MM.1S (cell line): ENCODE data around the gene ZAR1L.

Source experiments
- DNase-seq: peaks from one replicate; pipeline ENCODE4 v3.0.0-alpha.2; 2015
- H2AFZ ChIP-seq: fragments of 300-600 bp; sonication (generic); 2 replicates; pipeline ENCODE4 v1.6.0; 2016; ENCODE audit warnings: antibody characterized with exemption, low read length
- H3F3A ChIP-seq: fragments of 300-600 bp; sonication (generic); 2 replicates; pipeline ENCODE4 v1.6.1; 2016; ENCODE audit warnings: mild to moderate bottlenecking, antibody characterized with exemption, low read length, moderate library complexity, mixed read lengths; ENCODE audit not compliant: insufficient read depth
- H3K27ac ChIP-seq: fragments of 300-600 bp; sonication (generic); 2 replicates; pipeline ENCODE4 v1.5.1; 2016; ENCODE audit warnings: mild to moderate bottlenecking, low read length
- H3K27me3 ChIP-seq: fragments of 300-600 bp; sonication (generic); replicated peaks from 2 replicates; pipeline ENCODE4 v1.6.0; 2016; ENCODE audit warnings: low read length; ENCODE audit not compliant: insufficient read depth
- H3K36me3 ChIP-seq: fragments of 300-600 bp; sonication (generic); replicated peaks from 2 replicates; pipeline ENCODE4 v1.6.1; 2016; ENCODE audit warnings: mild to moderate bottlenecking, low read length, mixed read lengths; ENCODE audit not compliant: insufficient read depth
- H3K4me1 ChIP-seq: fragments of 300-600 bp; sonication (generic); 2 replicates; pipeline ENCODE4 v1.6.1; 2016; ENCODE audit warnings: low read length, mixed read lengths
- H3K4me2 ChIP-seq: fragments of 300-600 bp; sonication (generic); 2 replicates; pipeline ENCODE4 v1.6.0; 2016; ENCODE audit warnings: low read depth, low read length
- H3K4me3 ChIP-seq: fragments of 300-600 bp; sonication (generic); 2 replicates; pipeline ENCODE4 v1.5.1; 2016; ENCODE audit warnings: low read length, mixed read lengths
- H3K79me2 ChIP-seq: fragments of 300-600 bp; sonication (generic); 2 replicates; pipeline ENCODE4 v1.6.1; 2016; ENCODE audit warnings: mixed run types, low read length, mixed read lengths
- H3K9ac ChIP-seq: fragments of 300-600 bp; sonication (generic); 2 replicates; pipeline ENCODE4 v1.6.1; 2016; ENCODE audit warnings: low read length, mixed read lengths
- H3K9me2 ChIP-seq: fragments of 300-600 bp; sonication (generic); replicated peaks from 2 replicates; pipeline ENCODE4 v1.6.1; 2016; ENCODE audit warnings: mild to moderate bottlenecking, low read length, mixed read lengths; ENCODE audit not compliant: insufficient read depth
- H3K9me3 ChIP-seq: fragments of 300-600 bp; sonication (generic); replicated peaks from 2 replicates; pipeline ENCODE4 v1.6.1; 2016; ENCODE audit warnings: mild to moderate bottlenecking, low read length, mixed read lengths; ENCODE audit not compliant: insufficient read depth
- H4K20me1 ChIP-seq: fragments of 300-600 bp; sonication (generic); 2 replicates; pipeline ENCODE4 v1.6.1; 2016; ENCODE audit warnings: mild to moderate bottlenecking, low read length, moderate library complexity, mixed read lengths; ENCODE audit not compliant: insufficient read depth
- CTCF ChIP-seq: fragments of 300-600 bp; sonication (generic); IDR thresholded peaks from 2 replicates; pipeline ENCODE4 v1.5.1; 2016; ENCODE audit warnings: antibody characterized with exemption, low read length, mixed read lengths
- EZH2 ChIP-seq: fragments of 300-600 bp; sonication (generic); optimal IDR thresholded peaks from 2 replicates; pipeline ENCODE3; 2017; ENCODE audit warnings: low read depth, mild to moderate bottlenecking, antibody characterized with exemption, low read length, mixed read lengths
- EZH2phosphoT487 ChIP-seq: fragments of 300-600 bp; sonication (generic); IDR thresholded peaks from 2 replicates; pipeline ENCODE4 v1.6.1; 2018; ENCODE audit warnings: antibody characterized with exemption, low read length

Gene ZAR1L

GRCh38 chr13:32272021-32272683 lies 43.0 kb downstream of the ZAR1L start:
- Histone ChIP-seq H4K20me1 (no peaks in the 10 kb centered on the region), H3K27ac (no peak overlapping the region), H3K4me1 (no peaks in the 10 kb centered on the region), H3K9me2 (no peaks in the 10 kb centered on the region), H2AFZ (no peak overlapping the region), H3F3A (no peaks in the 10 kb centered on the region), H3K36me3 (no peaks in the 10 kb centered on the region), H3K27me3 (no peaks in the 10 kb centered on the region), H3K9ac (no peak overlapping the region), H3K4me2 (no peak overlapping the region), H3K79me2 (no peaks in the 10 kb centered on the region), H3K9me3 (no peaks in the 10 kb centered on the region), H3K4me3 (no peak overlapping the region)
- no peak for DNase-seq
- TF ChIP-seq EZH2phosphoT487 (no peak), EZH2 (no peak), CTCF (no peak)

DNA sequence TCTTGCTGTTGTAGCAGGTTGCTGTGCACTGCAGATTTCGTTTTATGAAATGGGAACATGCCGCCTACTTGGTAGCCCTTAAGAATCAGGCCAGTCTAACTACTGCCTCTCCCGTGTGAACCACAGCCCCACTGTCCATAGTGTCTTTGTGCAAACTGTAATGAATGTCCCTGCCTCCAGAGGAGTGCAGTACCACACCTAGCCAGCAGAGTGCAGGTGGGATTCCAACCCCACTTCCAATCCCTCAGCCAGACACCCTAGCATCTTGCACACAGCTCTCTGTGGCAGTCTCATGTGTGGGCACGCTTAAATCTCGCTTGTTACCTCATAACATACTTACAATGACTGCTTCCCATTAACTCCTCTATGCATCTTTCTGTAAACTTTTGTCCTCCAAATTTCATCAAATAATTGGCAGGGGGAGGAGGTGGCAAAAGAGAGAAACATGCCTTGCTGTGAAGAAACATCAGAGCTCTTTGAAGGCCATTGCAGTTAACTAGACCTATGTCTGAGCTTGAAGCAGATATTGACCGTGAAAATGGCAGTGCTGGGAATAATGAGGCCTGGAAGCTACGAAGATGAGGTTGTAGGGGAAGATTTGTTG lies 47.2 kb downstream of the ZAR1L start:
- Histone ChIP-seq H3K36me3 (no peaks in the 10 kb centered on the region), H3K79me2 (no peaks in the 10 kb centered on the region), H3K27ac (no peak overlapping the region), H3K27me3 (no peaks in the 10 kb centered on the region), H3K9me3 (no peaks in the 10 kb centered on the region), H4K20me1 (no peaks in the 10 kb centered on the region), H3K9ac (no peak overlapping the region), H3K9me2 (no peaks in the 10 kb centered on the region), H3K4me1 (no peaks in the 10 kb centered on the region), H3F3A (no peaks in the 10 kb centered on the region), H3K4me2 (no peak overlapping the region), H3K4me3 (no peak overlapping the region), H2AFZ (no peak overlapping the region)
- TF ChIP-seq CTCF (peak; percentile 75), EZH2 (no peak)
- peak; percentile 21 for DNase-seq

DNA sequence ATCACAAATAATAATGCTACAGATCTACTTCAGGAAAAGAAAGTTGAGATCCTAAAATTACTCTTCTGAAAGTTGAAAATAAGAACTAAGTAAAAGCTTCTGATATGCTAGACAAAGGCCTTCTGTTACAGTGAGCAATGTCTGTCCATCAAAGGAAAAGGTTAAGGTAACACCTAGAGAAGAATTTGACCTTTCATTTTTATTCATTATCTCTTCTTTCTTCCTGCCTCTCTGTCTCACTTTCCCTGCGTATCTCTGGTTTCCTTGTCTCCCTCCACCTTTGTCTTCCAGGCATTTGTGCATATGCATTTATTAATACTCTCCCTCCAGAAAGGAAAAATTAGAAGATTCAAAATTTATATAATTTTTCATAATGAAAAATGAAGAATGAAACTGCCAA lies 49.0 kb downstream of the ZAR1L start:
- TF ChIP-seq EZH2 (no peak), EZH2phosphoT487 (no peak), CTCF (no peak)
- Histone ChIP-seq H3K9ac (no peak overlapping the region), H3K4me2 (no peak overlapping the region), H3K27ac (no peak overlapping the region), H3K79me2 (no peaks in the 10 kb centered on the region), H3K9me3 (no peaks in the 10 kb centered on the region), H3K9me2 (no peaks in the 10 kb centered on the region), H2AFZ (no peak overlapping the region), H3K4me3 (no peak overlapping the region), H3K4me1 (no peaks in the 10 kb centered on the region), H3K27me3 (no peaks in the 10 kb centered on the region), H3F3A (no peaks in the 10 kb centered on the region), H4K20me1 (no peaks in the 10 kb centered on the region), H3K36me3 (no peaks in the 10 kb centered on the region)
- DNase-seq = no peak
